Measurements from ENCODE around the gene CST3.

CST3 gene

DNA sequence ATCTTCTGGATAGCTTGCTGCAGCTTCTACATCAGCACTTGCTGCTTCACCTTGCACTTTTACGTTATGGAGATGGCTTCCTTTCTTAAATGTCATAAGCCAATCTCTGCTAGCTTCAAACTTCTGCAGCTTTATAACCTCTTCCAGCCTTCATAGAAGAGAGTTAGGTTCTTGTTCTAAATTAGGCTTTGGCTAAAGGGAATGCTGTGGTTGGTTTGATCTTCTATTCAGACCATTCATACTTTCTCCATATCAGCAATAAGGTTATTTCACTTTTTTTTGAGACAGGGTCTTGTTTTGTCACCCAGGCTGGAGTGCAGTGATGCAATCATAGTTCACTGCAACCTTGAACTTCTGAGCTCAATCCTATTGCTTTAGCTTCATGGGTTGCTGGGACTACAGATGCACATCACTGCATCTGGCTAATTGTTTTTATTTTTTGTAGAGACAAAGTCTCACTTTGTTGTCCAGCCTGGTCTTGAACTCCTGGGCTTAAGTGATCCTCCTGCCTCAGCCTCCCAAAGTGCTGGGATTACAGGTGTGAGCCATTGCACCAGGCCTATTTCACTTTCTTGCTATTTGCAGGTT is 12.2 kb upstream of the CST3 start:
- TF ChIP-seq FOXP2 (optimal IDR thresholded peaks at IDR 0.05; ENCODE audit: borderline replicate concordance, extremely low read depth, extremely low read length, insufficient read depth) (no peak), TAF1 (IDR thresholded peaks at IDR 0.05; ENCODE audit: borderline replicate concordance, insufficient read depth, low read length) (no peak), SIN3A (IDR thresholded peaks at IDR 0.05; ENCODE audit: borderline replicate concordance, insufficient read depth, low read length) (no peak), POLR2AphosphoS5 (IDR thresholded peaks at IDR 0.05; ENCODE audit: low read depth, low read length) (no peak)
- TF ChIP-seq, protein P1, sequence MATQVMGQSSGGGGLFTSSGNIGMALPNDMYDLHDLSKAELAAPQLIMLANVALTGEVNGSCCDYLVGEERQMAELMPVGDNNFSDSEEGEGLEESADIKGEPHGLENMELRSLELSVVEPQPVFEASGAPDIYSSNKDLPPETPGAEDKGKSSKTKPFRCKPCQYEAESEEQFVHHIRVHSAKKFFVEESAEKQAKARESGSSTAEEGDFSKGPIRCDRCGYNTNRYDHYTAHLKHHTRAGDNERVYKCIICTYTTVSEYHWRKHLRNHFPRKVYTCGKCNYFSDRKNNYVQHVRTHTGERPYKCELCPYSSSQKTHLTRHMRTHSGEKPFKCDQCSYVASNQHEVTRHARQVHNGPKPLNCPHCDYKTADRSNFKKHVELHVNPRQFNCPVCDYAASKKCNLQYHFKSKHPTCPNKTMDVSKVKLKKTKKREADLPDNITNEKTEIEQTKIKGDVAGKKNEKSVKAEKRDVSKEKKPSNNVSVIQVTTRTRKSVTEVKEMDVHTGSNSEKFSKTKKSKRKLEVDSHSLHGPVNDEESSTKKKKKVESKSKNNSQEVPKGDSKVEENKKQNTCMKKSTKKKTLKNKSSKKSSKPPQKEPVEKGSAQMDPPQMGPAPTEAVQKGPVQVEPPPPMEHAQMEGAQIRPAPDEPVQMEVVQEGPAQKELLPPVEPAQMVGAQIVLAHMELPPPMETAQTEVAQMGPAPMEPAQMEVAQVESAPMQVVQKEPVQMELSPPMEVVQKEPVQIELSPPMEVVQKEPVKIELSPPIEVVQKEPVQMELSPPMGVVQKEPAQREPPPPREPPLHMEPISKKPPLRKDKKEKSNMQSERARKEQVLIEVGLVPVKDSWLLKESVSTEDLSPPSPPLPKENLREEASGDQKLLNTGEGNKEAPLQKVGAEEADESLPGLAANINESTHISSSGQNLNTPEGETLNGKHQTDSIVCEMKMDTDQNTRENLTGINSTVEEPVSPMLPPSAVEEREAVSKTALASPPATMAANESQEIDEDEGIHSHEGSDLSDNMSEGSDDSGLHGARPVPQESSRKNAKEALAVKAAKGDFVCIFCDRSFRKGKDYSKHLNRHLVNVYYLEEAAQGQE (IDR thresholded peaks at IDR 0.05; ENCODE audit: insufficient read depth in 1 of 2, low read depth in 2 of 2, low read length in 2 of 2), result no peak

DNA sequence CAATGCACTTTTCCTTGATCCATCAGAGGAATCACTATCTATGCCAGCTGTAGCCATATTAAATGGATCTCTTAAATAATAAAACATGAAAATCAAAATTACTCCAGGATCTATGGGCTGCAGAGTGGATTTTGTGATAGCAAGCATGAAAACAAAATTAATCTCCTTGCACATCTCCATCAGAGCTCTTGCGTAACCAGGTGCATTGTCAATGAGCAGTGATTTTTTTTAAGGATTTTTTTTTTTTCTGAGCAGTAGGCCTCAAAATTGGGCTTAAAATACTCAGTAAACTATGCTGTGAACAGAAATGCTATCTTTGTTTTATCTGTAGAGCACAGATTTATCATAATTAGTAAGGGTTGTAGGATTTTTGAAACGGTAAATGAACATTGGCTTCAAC is 11.5 kb upstream of the CST3 start:
- TF ChIP-seq SIN3A (IDR thresholded peaks at IDR 0.05; ENCODE audit: borderline replicate concordance, insufficient read depth, low read length) (no peak), FOXP2 (optimal IDR thresholded peaks at IDR 0.05; ENCODE audit: borderline replicate concordance, extremely low read depth, extremely low read length, insufficient read depth) (no peak), POLR2AphosphoS5 (IDR thresholded peaks at IDR 0.05; ENCODE audit: low read depth, low read length) (no peak), TAF1 (IDR thresholded peaks at IDR 0.05; ENCODE audit: borderline replicate concordance, insufficient read depth, low read length) (no peak)
- TF ChIP-seq, protein P1 (IDR thresholded peaks at IDR 0.05; ENCODE audit: insufficient read depth in 1 of 2, low read depth in 2 of 2, low read length in 2 of 2), result no peak

DNA sequence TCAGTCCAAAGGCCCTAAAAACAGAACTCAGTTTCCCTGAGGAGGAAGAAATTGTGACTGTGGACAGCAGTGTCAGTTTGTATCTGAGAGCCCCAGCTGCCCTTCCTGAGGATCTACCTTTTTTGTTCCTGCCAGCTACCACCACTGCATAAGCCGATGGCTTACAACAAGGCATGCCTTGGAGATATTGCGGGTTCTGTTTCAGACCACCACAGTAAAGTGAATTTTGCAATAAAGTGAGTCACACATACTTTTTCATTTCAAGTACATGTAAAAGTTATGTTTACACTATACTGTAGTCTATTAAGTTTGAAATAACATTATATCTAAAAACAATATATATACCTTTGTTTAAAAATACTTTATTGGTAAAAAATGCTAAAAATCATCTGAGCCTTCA is 9.6 kb upstream of the CST3 start:
- TF ChIP-seq POLR2AphosphoS5 (IDR thresholded peaks at IDR 0.05; ENCODE audit: low read depth, low read length), result no peak
- TF ChIP-seq TAF1 (IDR thresholded peaks at IDR 0.05; ENCODE audit: borderline replicate concordance, insufficient read depth, low read length), result no peak
- TF ChIP-seq FOXP2 (optimal IDR thresholded peaks at IDR 0.05; ENCODE audit: borderline replicate concordance, extremely low read depth, extremely low read length, insufficient read depth), result no peak
- TF ChIP-seq, protein P1 (IDR thresholded peaks at IDR 0.05; ENCODE audit: insufficient read depth in 1 of 2, low read depth in 2 of 2, low read length in 2 of 2), result no peak
- TF ChIP-seq SIN3A (IDR thresholded peaks at IDR 0.05; ENCODE audit: borderline replicate concordance, insufficient read depth, low read length), result no peak

DNA sequence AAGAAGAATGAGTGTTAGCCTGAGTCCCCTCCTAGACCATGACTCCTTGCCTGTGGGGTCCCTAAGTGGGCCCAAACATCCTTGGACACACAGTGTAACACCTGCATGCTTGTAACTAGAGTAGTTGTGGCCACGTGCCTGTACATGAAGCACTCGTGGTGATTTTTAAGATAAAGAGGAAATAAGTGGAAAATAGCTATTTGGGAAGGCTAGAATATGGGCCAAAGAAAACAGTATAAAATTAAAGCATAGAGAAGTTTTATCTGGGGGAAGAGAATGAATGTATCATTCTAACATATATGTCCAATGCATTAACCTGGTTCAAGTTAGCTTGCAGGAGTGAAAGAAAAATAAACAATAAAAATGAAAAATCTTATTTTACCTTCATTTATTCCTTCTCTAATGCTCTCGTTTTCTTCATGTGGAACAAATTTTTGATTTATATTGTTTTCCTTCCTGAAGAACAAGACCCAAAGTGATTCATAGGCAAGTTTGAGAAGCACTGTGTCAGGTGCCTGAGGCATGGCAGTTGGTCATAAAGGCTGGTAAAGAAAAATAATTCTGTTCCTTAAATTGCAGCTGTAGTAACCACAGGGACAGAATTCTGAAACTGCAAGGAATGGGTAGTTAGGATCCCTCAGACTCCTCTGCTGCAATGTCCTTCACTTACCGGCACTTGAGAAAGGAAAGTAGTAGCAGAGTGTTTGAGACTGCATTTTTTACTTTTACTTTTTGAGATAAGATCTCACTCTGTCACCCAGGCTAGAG is 8.5 kb upstream of the CST3 start:
- TF ChIP-seq, protein P1 (IDR thresholded peaks at IDR 0.05; ENCODE audit: insufficient read depth in 1 of 2, low read depth in 2 of 2, low read length in 2 of 2), result no peak
- TF ChIP-seq POLR2AphosphoS5 (IDR thresholded peaks at IDR 0.05; ENCODE audit: low read depth, low read length), result no peak
- no peak for TF ChIP-seq SIN3A (IDR thresholded peaks at IDR 0.05; ENCODE audit: borderline replicate concordance, insufficient read depth, low read length)

Measured in PFSK-1 (cell line).